ENCODE measurements around the gene FNDC11.

DNA sequence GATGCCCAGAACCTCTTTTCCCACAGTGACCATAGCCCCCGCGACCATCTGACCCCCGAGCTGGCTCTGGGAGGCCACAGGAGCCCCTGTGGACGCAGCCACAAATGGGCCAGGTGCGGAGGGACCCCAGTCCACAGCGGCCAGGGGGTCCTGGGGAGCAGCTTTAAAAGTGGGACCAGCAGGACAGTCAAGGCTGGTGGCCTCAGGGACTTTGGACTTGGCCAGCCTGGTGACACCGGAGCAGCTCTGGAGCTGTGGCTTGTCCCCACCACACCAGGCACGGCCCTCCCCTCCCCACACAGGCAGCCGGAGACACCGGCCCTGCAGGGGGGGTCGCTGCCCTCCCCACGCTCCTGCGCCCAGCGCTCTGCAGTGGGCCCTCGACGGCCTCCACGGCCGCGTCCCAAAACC is 3.5 kb downstream of the FNDC11 start:
- no peak for TF ChIP-seq TAF1 (IDR thresholded peaks at IDR 0.05; ENCODE audit: borderline replicate concordance, insufficient read depth, low read length)
- no peak for TF ChIP-seq SIN3A (IDR thresholded peaks at IDR 0.05; ENCODE audit: borderline replicate concordance, insufficient read depth, low read length)
- TF ChIP-seq POLR2AphosphoS5 (IDR thresholded peaks at IDR 0.05; ENCODE audit: low read depth, low read length), result no peak
- TF ChIP-seq REST (IDR thresholded peaks at IDR 0.05; ENCODE audit: insufficient read depth in 1 of 2, low read depth in 2 of 2, low read length in 2 of 2), result no peak

Measured in PFSK-1 (cell line).